K562 (cell line): ENCODE measurements around the gene PSG2. TPM values are rescaled to one million over a fixed set of nuclear protein-coding genes. Genes with fewer than 3 reads are reported as not detected.
"Not testable (repeated sequence)": the region's sequence is repeated elsewhere in the genome, so short reads cannot be mapped to it uniquely, and the experiment has no call there.

Source experiments
- ATAC-seq: fragments of 200-7000 bp; cut with Tn5 transposase; 3 replicates; pipeline ENCODE4 v1.9.1; 2020; ENCODE audit warnings: moderate library complexity
- BruUV-seq: library from RNA; stranded (reverse); fragments of 400-500 nt; replicated peaks from 2 replicates; lab custom pipeline; 2021; lab: Mats Ljungman, UMichigan
- CTCF ChIA-PET: fragments of 300-600 bp; formaldehyde crosslinking; extraction: SDS; loops from one replicate; lab custom pipeline; 2021; ENCODE audit warnings: low intra/inter-chr PET ratio; lab: Yijun Ruan, JAX
- POLR2A ChIA-PET: fragments of 300-600, 350-650 bp; sonication (Branson Sonifier 250); formaldehyde crosslinking; extraction: SDS; loops from one replicate; lab custom pipeline; 2021; ENCODE audit warnings: antibody characterized with exemption, inconsistent platforms; lab: Yijun Ruan, JAX
- DNase-seq, 4 experiments: peaks; one replicate each; pipeline versions ENCODE4 v3.0.0 to v3.0.0-alpha.2; 2011 to 2018; ENCODE audit warnings: low spot score in 3 of 4, mixed read lengths in 3 of 4; ENCODE audit errors: extremely low read depth in 1 of 4
- FAIRE-seq: peaks from 2 replicates; lab custom pipeline; 2011; peaks lifted over from hg19 to GRCh38; lab: Jason Lieb, UNC
- H2AFZ ChIP-seq: 2 replicates; pipeline ENCODE4 v1.6.0; 2011; ENCODE audit warnings: low read depth, low read length, control low read depth, inconsistent platforms
- H3K27ac ChIP-seq: fragments of 200-600 bp; 3 replicates; pipeline ENCODE4 v1.8.0; 2011; ENCODE audit warnings: low read depth, mild to moderate bottlenecking, control low read depth, inconsistent platforms, low read length, moderate library complexity, mixed read lengths; ENCODE audit errors: extremely low read depth
- H3K27me3 ChIP-seq, 2 experiments: fragments of 300-600 bp in 1 of 2; 2 replicates in 1 of 2; 3 replicates in 1 of 2; pipeline versions ENCODE4 v1.6.0 to v1.8.0; 2011; ENCODE audit warnings: inconsistent platforms in 2 of 2, low read length in 2 of 2, mild to moderate bottlenecking in 1 of 2, mixed read lengths in 1 of 2, moderate library complexity in 1 of 2; ENCODE audit not compliant: control insufficient read depth in 2 of 2, insufficient read depth in 2 of 2
- H3K36me3 ChIP-seq: fragments of 300-600 bp; 3 replicates; pipeline ENCODE4 v1.8.0; 2011; ENCODE audit warnings: mild to moderate bottlenecking, low read length, inconsistent platforms; ENCODE audit not compliant: control insufficient read depth, insufficient read depth
- H3K4me1 ChIP-seq, 2 experiments: fragments of 200-600 bp in 1 of 2; replicated peaks in 1 of 2; 2 replicates in 1 of 2; 3 replicates in 1 of 2; pipeline versions ENCODE4 v1.5.1 to v1.8.0; 2011; ENCODE audit warnings: inconsistent platforms in 2 of 2, low read length in 2 of 2, mild to moderate bottlenecking in 1 of 2, mixed read lengths in 1 of 2, moderate library complexity in 1 of 2; ENCODE audit not compliant: control insufficient read depth in 2 of 2, insufficient read depth in 2 of 2
- H3K4me2 ChIP-seq: 2 replicates; pipeline ENCODE4 v1.6.1; 2011; ENCODE audit warnings: low read length, control low read depth, inconsistent platforms, mixed read lengths; ENCODE audit not compliant: insufficient read depth
- H3K4me3 ChIP-seq: fragments of 200-600 bp; sonication (generic), shearing (Covaris generic); 2 replicates; pipeline ENCODE4 v1.5.1; 2016; ENCODE audit warnings: control low read depth, inconsistent platforms
- H3K79me2 ChIP-seq: fragments of 200-600 bp; 3 replicates; pipeline ENCODE4 v1.8.0; 2011; ENCODE audit warnings: low read length, inconsistent platforms; ENCODE audit not compliant: control insufficient read depth, insufficient read depth
- H3K9ac ChIP-seq, 2 experiments: 2 replicates each; pipeline versions ENCODE4 v1.6.0 to v1.6.1; 2011; ENCODE audit warnings: low read depth in 2 of 2, low read length in 2 of 2, control low read depth in 1 of 2, inconsistent platforms in 1 of 2, mild to moderate bottlenecking in 1 of 2, mixed read lengths in 1 of 2; ENCODE audit not compliant: insufficient read depth in 1 of 2
- H3K9me1 ChIP-seq: one replicate; pipeline ENCODE4 v1.6.0; 2011; ENCODE audit warnings: inconsistent platforms, mild to moderate bottlenecking, low read length, moderate library complexity; ENCODE audit not compliant: control insufficient read depth, insufficient read depth
- H3K9me3 ChIP-seq: replicated peaks from 2 replicates; pipeline ENCODE4 v1.5.1; 2011; ENCODE audit warnings: low read depth, low read length, inconsistent platforms; ENCODE audit not compliant: control insufficient read depth, insufficient read depth
- H4K20me1 ChIP-seq: replicated peaks from 2 replicates; pipeline ENCODE4 v1.6.1; 2011; ENCODE audit warnings: low read length, inconsistent platforms, mixed read lengths; ENCODE audit not compliant: control insufficient read depth, insufficient read depth
- CTCFL ChIP-seq: IDR thresholded peaks from 2 replicates; pipeline ENCODE4 v1.6.1; 2011; ENCODE audit warnings: borderline replicate concordance, low read depth, mild to moderate bottlenecking, moderate library complexity, low read length; ENCODE audit not compliant: insufficient read depth, poor library complexity, severe bottlenecking
- MTA1 ChIP-seq: fragments of 450-650 bp; IDR thresholded peaks from 2 replicates; pipeline ENCODE4 v1.6.1; 2017; ENCODE audit warnings: borderline replicate concordance
- NEUROD1 ChIP-seq: fragments of 150-350 bp; IDR thresholded peaks from 2 replicates; pipeline ENCODE4 v1.6.1; 2014; ENCODE audit warnings: borderline replicate concordance, low read length, low read depth; ENCODE audit not compliant: partially characterized antibody
- NUFIP1 ChIP-seq: fragments of 450-650 bp; IDR thresholded peaks from 2 replicates; pipeline ENCODE4 v1.6.1; 2018; ENCODE audit not compliant: partially characterized antibody
- SOX6 ChIP-seq: fragments of 450-650 bp; IDR thresholded peaks from 2 replicates; pipeline ENCODE4 v1.6.1; 2014; ENCODE audit warnings: mild to moderate bottlenecking
- ZNF12 ChIP-seq: sonication (generic); formaldehyde crosslinking; IDR thresholded peaks from 2 replicates; pipeline ENCODE4 v1.4.0; 2020; ENCODE audit warnings: mild to moderate bottlenecking, missing genetic modification reagents
- WGBS: fragments of 100-300 bp; shearing (Covaris generic); methylation state at CpG from one replicate; pipeline ENCODE4 v1.1.6; 2016; ENCODE audit warnings: low coverage, mixed read lengths; ENCODE audit not compliant: insufficient coverage; ENCODE audit errors: missing lambda C conversion rate; 5-methylcytosine and 5-hydroxymethylcytosine counted together
- in situ Hi-C: fragments of 300-500 bp; cut with MboI; formaldehyde crosslinking; loops from 4 replicates; pipeline ENCODE4 v1.15.0; 2018; ENCODE audit warnings: inconsistent platforms, mixed read lengths
- intact Hi-C: fragments of 100-400 bp; cut with micrococcal nuclease; formaldehyde crosslinking; loops from 2 replicates; pipeline ENCODE4 v1.14.2; 2022
- polyA plus RNA-seq, 8 experiments: library from polyadenylated mRNA; depleted of rRNA in 4 of 8; stranded (reverse) in 5 of 8; unstranded in 3 of 8; fragments of >200 nt; fragmentation: Nextera tagmentation in 2 of 8; fragmentation: Illumina TruSeq in 1 of 8; extraction: Ambion mirVana in 2 of 8; extraction: Trizol in 1 of 8; gene quantifications; 2 replicates each; pipeline versions ENCODE4 v1.2.1 to v1.2.3, GENCODE V29; 2011 to 2014; ENCODE audit warnings: inconsistent platforms in 1 of 8, missing spikeins in 1 of 8
- total RNA-seq, 7 experiments: library from RNA; depleted of rRNA in 6 of 7; stranded (reverse); fragments of >200 nt in 6 of 7; fragmentation: Illumina TruSeq in 2 of 7; extraction: Trizol in 2 of 7; gene quantifications; 2 replicates each; pipeline versions ENCODE4 v1.2.1 to v1.2.3, GENCODE V29; 2011 to 2021; ENCODE audit warnings: low replicate concordance in 1 of 7
- TF ChIP-seq, protein P1 (sequence below): sonication (generic); formaldehyde crosslinking; IDR thresholded peaks from 2 replicates; pipeline ENCODE4 v1.8.0; 2022; ENCODE audit warnings: missing genetic modification reagents, mild to moderate bottlenecking, moderate library complexity, borderline replicate concordance
- TF ChIP-seq, protein P2 (sequence below), 2 experiments: fragments of 450-650 bp in 1 of 2; sonication (generic) in 1 of 2; formaldehyde crosslinking in 1 of 2; IDR thresholded peaks in 1 of 2; conservative IDR thresholded peaks in 1 of 2; 2 replicates each; pipeline versions ENCODE4 v1.6.1 to v1.8.1; 2016 to 2023; ENCODE audit warnings: mild to moderate bottlenecking in 2 of 2, moderate library complexity in 2 of 2, inconsistent platforms in 1 of 2, missing genetic modification reagents in 1 of 2

PSG2 gene
- total and polyA plus RNA-seq, 9 of the 15 experiments (the other 6 are each of a cell fraction or from before 2014, with no cell fraction given), result not detected

GRCh38 chr19:43127336-43127735 is 44.8 kb upstream of the PSG2 start:
- intact Hi-C loops, H2AFZ ChIP-seq, DNase-seq, H3K4me2 ChIP-seq, H3K79me2 ChIP-seq, H4K20me1 ChIP-seq, in situ Hi-C loops, FAIRE-seq, H3K4me1 ChIP-seq, H3K9me3 ChIP-seq, H3K4me3 ChIP-seq, POLR2A ChIA-PET, BruUV-seq, H3K9ac ChIP-seq, H3K27me3 ChIP-seq, H3K36me3 ChIP-seq, H3K9me1 ChIP-seq, H3K27ac ChIP-seq, CTCF ChIA-PET, ATAC-seq: not testable (repeated sequence)
- 0% methylated on average over 3 of the region's 3 CpGs for WGBS

DNA sequence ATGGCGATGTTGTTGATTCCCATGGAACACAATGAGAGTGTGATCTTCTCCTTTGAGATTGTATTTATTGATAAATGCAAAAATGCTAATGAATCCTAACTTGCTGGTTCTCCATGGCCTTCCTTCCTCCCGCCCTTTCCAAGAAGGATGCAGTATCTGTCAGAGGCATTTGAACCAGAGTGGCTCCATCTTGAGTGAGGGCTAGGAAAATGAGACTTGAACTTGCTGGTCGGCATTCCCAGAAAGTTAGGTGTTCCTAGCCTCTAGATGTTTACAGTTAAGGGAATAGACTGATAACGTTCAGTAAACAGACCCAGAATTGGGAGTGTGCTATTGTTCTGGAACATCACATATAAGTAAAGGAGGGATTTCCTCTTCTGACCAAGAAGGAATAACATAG is 44.2 kb upstream of the PSG2 start:
- BruUV-seq, result no TSS peak
- Histone ChIP-seq H3K79me2 (no peaks in the 10 kb centered on the region), H3K9me1 (no peaks in the 10 kb centered on the region), H3K9ac (no peak overlapping the region), H3K4me2 (no peak overlapping the region), H3K27me3 (no peaks in the 10 kb centered on the region), H4K20me1 (no peaks in the 10 kb centered on the region), H3K27ac (no peak overlapping the region), H3K36me3 (no peaks in the 10 kb centered on the region), H3K4me3 (no peak overlapping the region), H3K4me1 (no peaks in the 10 kb centered on the region), H2AFZ (no peak overlapping the region), H3K9me3 (no peaks in the 10 kb centered on the region)
- FAIRE-seq (no peak), DNase-seq (no peak), ATAC-seq (no peak)
- in situ Hi-C loops (no loop called here), intact Hi-C loops (no loop called here)
- 0% methylated on average over 4 of the region's 4 CpGs for WGBS
- ChIA-PET POLR2A (no interaction called here), CTCF (no interaction called here)
- TF ChIP-seq, protein P1, sequence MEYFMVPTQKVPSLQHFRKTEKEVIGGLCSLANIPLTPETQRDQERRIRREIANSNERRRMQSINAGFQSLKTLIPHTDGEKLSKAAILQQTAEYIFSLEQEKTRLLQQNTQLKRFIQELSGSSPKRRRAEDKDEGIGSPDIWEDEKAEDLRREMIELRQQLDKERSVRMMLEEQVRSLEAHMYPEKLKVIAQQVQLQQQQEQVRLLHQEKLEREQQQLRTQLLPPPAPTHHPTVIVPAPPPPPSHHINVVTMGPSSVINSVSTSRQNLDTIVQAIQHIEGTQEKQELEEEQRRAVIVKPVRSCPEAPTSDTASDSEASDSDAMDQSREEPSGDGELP (CRISPR knock-in tag), result no peak
- TF ChIP-seq NEUROD1, result no peak
- TF ChIP-seq CTCFL, result no peak
- TF ChIP-seq SOX6, result no peak
- TF ChIP-seq, protein P2, sequence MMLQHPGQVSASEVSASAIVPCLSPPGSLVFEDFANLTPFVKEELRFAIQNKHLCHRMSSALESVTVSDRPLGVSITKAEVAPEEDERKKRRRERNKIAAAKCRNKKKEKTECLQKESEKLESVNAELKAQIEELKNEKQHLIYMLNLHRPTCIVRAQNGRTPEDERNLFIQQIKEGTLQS (IDR thresholded peaks at IDR 0.05), result no peak
- TF ChIP-seq, protein P2 (CRISPR knock-in tag; conservative IDR thresholded peaks at IDR 0.05), result no peak
- TF ChIP-seq NUFIP1, result no peak
- no peak for TF ChIP-seq ZNF12 (CRISPR knock-in tag)
- no peak for TF ChIP-seq MTA1
